CD4-positive, alpha-beta T cell treated with Interleukin-6 at 100 ng/mL for 8 hours (primary cell): ENCODE measurements around the gene PPIB.
"Not testable (repeated sequence)": the region's sequence is repeated elsewhere in the genome, so short reads cannot be mapped to it uniquely, and the experiment has no call there.

Source experiments
- DNase-seq: peaks from one replicate; pipeline ENCODE4 v3.0.0-alpha.2; 2020; ENCODE audit warnings: mixed read lengths, low spot score

PPIB gene

GRCh38 chr15:64141798-64142512 lies 20.9 kb downstream of the PPIB start:
- DNase-seq = no peak

GRCh38 chr15:64138331-64138941 lies 24.4 kb downstream of the PPIB start:
- DNase-seq = no peak

GRCh38 chr15:64137226-64137833 lies 25.5 kb downstream of the PPIB start:
- no peak for DNase-seq

GRCh38 chr15:64136347-64136746 lies 26.5 kb downstream of the PPIB start:
- no peak for DNase-seq

GRCh38 chr15:64134345-64134829 lies 28.4 kb downstream of the PPIB start:
- no peak for DNase-seq

- DNase-seq = no peak
Observed at GRCh38 chr15:64133623-64134344, 29.0 kb downstream of the PPIB start.

GRCh38 chr15:64132217-64132616 lies 30.6 kb downstream of the PPIB start:
- no peak for DNase-seq

GRCh38 chr15:64131547-64131946 lies 31.3 kb downstream of the PPIB start:
- no peak for DNase-seq

- no peak for DNase-seq
Observed at GRCh38 chr15:64130159-64130558, 32.7 kb downstream of the PPIB start.

GRCh38 chr15:64127521-64128270 lies 35.1 kb downstream of the PPIB start:
- DNase-seq = no peak

- DNase-seq = no peak
Observed at GRCh38 chr15:64125978-64126377, 36.8 kb downstream of the PPIB start.

GRCh38 chr15:64122936-64123351 lies 39.9 kb downstream of the PPIB start:
- DNase-seq = no peak

GRCh38 chr15:64122444-64122843 lies 40.4 kb downstream of the PPIB start:
- no peak for DNase-seq

GRCh38 chr15:64121614-64122013 lies 41.2 kb downstream of the PPIB start:
- no peak for DNase-seq

- DNase-seq = not testable (repeated sequence)
Observed at GRCh38 chr15:64120322-64120721, 42.5 kb downstream of the PPIB start.

- DNase-seq = no peak
Observed at GRCh38 chr15:64117759-64118487, 44.9 kb downstream of the PPIB start.

- no peak for DNase-seq
Observed at GRCh38 chr15:64112904-64113303, 49.9 kb downstream of the PPIB start.

GRCh38 chr15:64112073-64112772 lies 50.6 kb downstream of the PPIB start:
- DNase-seq = no peak

GRCh38 chr15:64111679-64112050 lies 51.2 kb downstream of the PPIB start:
- DNase-seq = no peak

GRCh38 chr15:64110950-64111678 lies 51.7 kb downstream of the PPIB start:
- no peak for DNase-seq
